ENCODE data around the gene BCL2.

The BCL2 gene

GRCh38 chr18:63073481-63073880 is 246.1 kb downstream of the BCL2 start:
- in situ Hi-C loops (cut with MboI; ENCODE audit: low sequenced_read_pairs), result no loop called here

All from HL-60/S4 treated with retinoic acid at 250 ng/mL for 4 days and 3 days (cell line).